MCF 10A (cell line): Measurements from ENCODE around the gene FNDC7. TPM values are rescaled to one million over a fixed set of nuclear protein-coding genes. Genes with fewer than 3 reads are reported as not detected.
"Not testable (repeated sequence)": the region's sequence is repeated elsewhere in the genome, so short reads cannot be mapped to it uniquely, and the experiment has no call there.

Experiments
- BruUV-seq: library from RNA; stranded (reverse); fragments of 400-500 nt; replicated peaks from 2 replicates; lab custom pipeline; 2021; lab: Mats Ljungman, UMichigan
- CTCF ChIA-PET: fragments of 300-600 bp; sonication (Branson Sonifier 250); formaldehyde crosslinking; extraction: SDS; loops from one replicate; lab custom pipeline; 2021; ENCODE audit warnings: antibody characterized with exemption, inconsistent platforms; lab: Yijun Ruan, JAX
- POLR2A ChIA-PET: fragments of 300-600, 350-650 bp; sonication (Branson Sonifier 250); formaldehyde crosslinking; extraction: SDS; loops from one replicate; lab custom pipeline; 2020; ENCODE audit warnings: antibody characterized with exemption, inconsistent platforms; lab: Yijun Ruan, JAX
- DNase-seq: peaks from one replicate; pipeline ENCODE4 v3.0.0-alpha.2; 2018; ENCODE audit not compliant: unreplicated experiment
- H3K27ac Mint-ChIP-seq: one replicate; pipeline ENCODE4 v1.8.0; 2022; ENCODE audit warnings: mild to moderate bottlenecking, low read depth, mixed read lengths; ENCODE audit not compliant: unreplicated experiment
- H3K27me3 Mint-ChIP-seq: one replicate; pipeline ENCODE4 v1.8.0; 2022; ENCODE audit warnings: mixed read lengths; ENCODE audit not compliant: insufficient read depth, unreplicated experiment
- H3K36me3 Mint-ChIP-seq: one replicate; pipeline ENCODE4 v1.8.0; 2022; ENCODE audit warnings: mild to moderate bottlenecking, moderate library complexity, mixed read lengths; ENCODE audit not compliant: insufficient read depth, unreplicated experiment
- H3K4me1 Mint-ChIP-seq: one replicate; pipeline ENCODE4 v1.8.0; 2022; ENCODE audit warnings: mixed read lengths; ENCODE audit not compliant: insufficient read depth, unreplicated experiment
- H3K4me3 Mint-ChIP-seq: one replicate; pipeline ENCODE4 v1.8.0; 2022; ENCODE audit warnings: mild to moderate bottlenecking, moderate library complexity, mixed read lengths; ENCODE audit not compliant: unreplicated experiment
- H3K9me3 Mint-ChIP-seq: one replicate; pipeline ENCODE4 v1.8.0; 2022; ENCODE audit warnings: mixed read lengths; ENCODE audit not compliant: unreplicated experiment
- intact Hi-C: fragments of 100-400 bp; cut with micrococcal nuclease; formaldehyde crosslinking; loops from 2 replicates; pipeline ENCODE4 v1.14.1; 2022
- total RNA-seq: library from RNA; stranded (reverse); gene quantifications from 2 replicates; pipeline ENCODE4 v1.2.3, GENCODE V29; 2022
- TF ChIP-seq, protein P1 (sequence below): fragments of 200-600 bp; IDR thresholded peaks from one replicate; pipeline ENCODE4 v1.8.0; 2022; ENCODE audit warnings: antibody characterized with exemption, mild to moderate bottlenecking; ENCODE audit not compliant: unreplicated experiment

Gene FNDC7
- total RNA-seq, 1 experiment from 2014 or later = not detected

DNA sequence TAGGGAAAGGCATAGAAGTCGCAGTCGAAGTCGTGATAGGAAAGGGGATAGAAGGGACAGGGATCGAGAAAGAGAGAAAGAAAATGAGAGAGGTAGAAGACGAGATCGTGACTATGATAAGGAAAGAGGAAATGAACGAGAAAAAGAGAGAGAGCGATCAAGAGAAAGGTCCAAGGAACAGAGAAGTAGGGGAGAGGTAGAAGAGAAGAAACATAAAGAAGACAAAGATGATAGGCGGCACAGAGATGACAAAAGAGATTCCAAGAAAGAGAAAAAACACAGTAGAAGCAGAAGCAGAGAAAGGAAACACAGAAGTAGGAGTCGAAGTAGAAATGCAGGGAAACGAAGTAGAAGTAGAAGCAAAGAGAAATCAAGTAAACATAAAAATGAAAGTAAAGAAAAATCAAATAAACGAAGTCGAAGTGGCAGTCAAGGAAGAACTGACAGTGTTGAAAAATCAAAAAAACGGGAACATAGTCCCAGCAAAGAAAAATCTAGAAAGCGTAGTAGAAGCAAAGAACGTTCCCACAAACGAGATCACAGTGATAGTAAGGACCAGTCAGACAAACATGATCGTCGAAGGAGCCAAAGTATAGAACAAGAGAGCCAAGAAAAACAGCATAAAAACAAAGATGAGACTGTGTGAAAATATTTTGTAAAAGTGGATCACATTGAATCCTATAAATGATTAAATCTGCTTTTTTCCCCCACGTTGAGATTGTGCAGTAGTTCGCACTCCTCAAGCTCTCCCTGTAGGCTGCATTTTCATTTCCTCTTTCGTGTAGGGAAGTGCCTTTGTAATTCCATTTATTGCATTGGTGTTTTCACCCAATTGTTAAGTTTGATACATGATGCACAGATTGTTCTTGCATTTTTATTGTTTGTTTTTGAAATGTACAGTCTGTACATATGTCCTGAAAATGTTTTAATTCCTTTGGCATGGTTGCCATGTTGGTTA, 13.1 kb upstream of the FNDC7 start:
- Mint-ChIP-seq H3K4me3 (no peak overlapping the region), H3K4me1 (peaks cover 20% of the 10 kb centered on the region), H3K27me3 (no peaks in the 10 kb centered on the region), H3K9me3 (no peaks in the 10 kb centered on the region), H3K27ac (no peak overlapping the region), H3K36me3 (peaks cover 80% of the 10 kb centered on the region)
- TF ChIP-seq, protein P1, sequence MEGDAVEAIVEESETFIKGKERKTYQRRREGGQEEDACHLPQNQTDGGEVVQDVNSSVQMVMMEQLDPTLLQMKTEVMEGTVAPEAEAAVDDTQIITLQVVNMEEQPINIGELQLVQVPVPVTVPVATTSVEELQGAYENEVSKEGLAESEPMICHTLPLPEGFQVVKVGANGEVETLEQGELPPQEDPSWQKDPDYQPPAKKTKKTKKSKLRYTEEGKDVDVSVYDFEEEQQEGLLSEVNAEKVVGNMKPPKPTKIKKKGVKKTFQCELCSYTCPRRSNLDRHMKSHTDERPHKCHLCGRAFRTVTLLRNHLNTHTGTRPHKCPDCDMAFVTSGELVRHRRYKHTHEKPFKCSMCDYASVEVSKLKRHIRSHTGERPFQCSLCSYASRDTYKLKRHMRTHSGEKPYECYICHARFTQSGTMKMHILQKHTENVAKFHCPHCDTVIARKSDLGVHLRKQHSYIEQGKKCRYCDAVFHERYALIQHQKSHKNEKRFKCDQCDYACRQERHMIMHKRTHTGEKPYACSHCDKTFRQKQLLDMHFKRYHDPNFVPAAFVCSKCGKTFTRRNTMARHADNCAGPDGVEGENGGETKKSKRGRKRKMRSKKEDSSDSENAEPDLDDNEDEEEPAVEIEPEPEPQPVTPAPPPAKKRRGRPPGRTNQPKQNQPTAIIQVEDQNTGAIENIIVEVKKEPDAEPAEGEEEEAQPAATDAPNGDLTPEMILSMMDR = no peak
- ChIA-PET POLR2A (no interaction called here), CTCF (no interaction called here)
- BruUV-seq = TSS peak; percentile 46
- DNase-seq = no peak
- intact Hi-C loops = no loop called here

DNA sequence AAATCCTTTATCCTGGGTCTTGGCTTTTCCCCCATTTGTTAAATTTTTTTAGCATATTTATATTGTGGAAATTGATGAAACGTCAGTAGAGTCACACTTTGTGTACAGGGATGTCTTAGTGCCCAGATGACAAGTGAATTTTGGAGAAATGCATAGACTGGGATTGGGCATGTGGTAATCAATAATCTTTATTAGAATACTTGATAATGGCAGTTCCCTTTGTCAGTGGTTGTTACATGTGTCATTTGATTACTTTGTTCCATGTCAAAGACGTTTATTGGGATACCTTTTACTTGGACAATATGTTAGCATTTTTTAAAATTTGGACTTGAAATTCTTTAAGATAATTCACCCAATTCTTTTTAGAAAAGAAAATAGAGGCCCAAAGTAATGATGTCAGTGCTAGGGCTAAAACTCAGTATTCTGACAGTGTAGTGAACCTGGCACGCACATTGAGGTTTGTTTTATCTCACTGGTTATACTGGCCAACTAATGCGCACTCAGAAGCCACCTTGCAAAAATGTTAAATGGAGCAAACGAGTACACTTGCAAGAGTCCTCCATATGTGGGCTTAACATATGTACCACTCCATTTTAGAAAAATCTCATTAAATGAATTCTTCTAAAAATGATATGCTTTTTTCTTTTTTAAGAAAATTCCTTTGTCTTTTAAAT, 11.4 kb upstream of the FNDC7 start:
- H3K27me3 Mint-ChIP-seq = no peaks in the 10 kb centered on the region
- TF ChIP-seq, protein P1 = no peak
- intact Hi-C loops = no loop called here
- no peaks in the 10 kb centered on the region for H3K9me3 Mint-ChIP-seq
- BruUV-seq = no TSS peak
- peaks cover 68% of the 10 kb centered on the region for H3K36me3 Mint-ChIP-seq
- no peak for DNase-seq
- no peak overlapping the region for H3K27ac Mint-ChIP-seq
- peaks cover 20% of the 10 kb centered on the region for H3K4me1 Mint-ChIP-seq
- ChIA-PET CTCF (no interaction called here), POLR2A (interaction anchor here (1.0 to 5.3 kb wide), 2 partner anchors 8 to 9 kb away, joined by 3 to 86 read pairs; partner anchors contain the start of gene PRPF38B)
- no peak overlapping the region for H3K4me3 Mint-ChIP-seq

DNA sequence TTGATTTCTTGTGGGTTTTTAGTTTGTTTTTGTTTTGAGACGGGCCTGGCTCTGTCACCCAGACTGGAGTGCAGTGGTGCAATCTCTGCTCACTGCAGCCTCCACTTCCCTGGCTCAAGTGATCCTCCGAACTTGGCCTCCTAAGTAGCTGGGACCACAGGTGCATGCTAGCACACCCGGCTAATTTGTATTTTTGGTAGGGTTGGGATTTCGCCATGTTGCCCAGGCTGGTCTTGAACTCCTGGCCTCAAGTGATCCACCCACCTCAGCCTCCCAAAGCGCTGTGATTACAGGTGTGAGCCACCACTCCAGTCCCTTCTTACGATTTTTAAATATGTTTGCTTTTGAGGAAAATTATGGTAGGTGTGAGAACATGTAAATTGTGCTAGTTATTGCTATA, 10.6 kb upstream of the FNDC7 start:
- H3K9me3 Mint-ChIP-seq, BruUV-seq, H3K4me3 Mint-ChIP-seq, DNase-seq, intact Hi-C loops, H3K27me3 Mint-ChIP-seq, H3K27ac Mint-ChIP-seq: not testable (repeated sequence)
- ChIA-PET CTCF (interaction anchor here (0.5 kb wide), 1 partner anchor 202 kb away, joined by 3 read pairs; no protein-coding TSS in a partner anchor), POLR2A (interaction anchor here (3.7 to 5.3 kb wide), 2 partner anchors 9 to 18 kb away, joined by 30 to 86 read pairs; partner anchors contain the start of gene PRPF38B)
- Mint-ChIP-seq H3K4me1 (peaks cover 20% of the 10 kb centered on the region), H3K36me3 (peaks cover 60% of the 10 kb centered on the region)

DNA sequence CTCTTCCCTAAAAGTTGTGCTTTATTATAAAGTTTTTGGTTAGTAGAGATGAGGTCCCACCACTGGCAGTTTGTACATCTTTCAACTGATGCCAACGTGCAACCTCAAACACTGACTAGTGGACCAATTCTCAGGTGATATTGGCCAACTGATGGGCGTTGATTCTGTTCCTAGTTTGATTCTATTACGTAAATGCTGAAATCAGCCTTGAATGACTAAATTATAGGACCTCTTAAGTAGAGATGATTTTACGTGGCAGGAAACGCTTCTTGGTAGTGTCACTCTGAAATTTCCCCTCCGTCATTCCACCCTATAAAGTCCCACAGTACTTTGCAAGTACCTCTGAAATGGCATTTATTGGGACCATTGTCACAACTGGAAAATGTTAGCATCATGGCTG, 8.8 kb upstream of the FNDC7 start:
- H3K4me1 Mint-ChIP-seq = peaks cover 20% of the 10 kb centered on the region

More for the DNA sequence above, 8.8 kb upstream of the FNDC7 start:
- TSS peak; percentile 93 for BruUV-seq
- H3K27me3 Mint-ChIP-seq = no peaks in the 10 kb centered on the region
- H3K36me3 Mint-ChIP-seq = peaks cover 42% of the 10 kb centered on the region
- intact Hi-C loops = loop anchor here (1.0 kb wide), 1 partner anchor 42 kb away; the partner anchor contains the start of gene STXBP3
- H3K27ac Mint-ChIP-seq = peak overlapping the region; percentile 46
- H3K4me3 Mint-ChIP-seq = no peak overlapping the region
- ChIA-PET POLR2A (interaction anchor here (0.6 to 5.3 kb wide), 13 partner anchors 11 to 493 kb away, joined by 3 to 86 read pairs (median 5); partner anchors contain the start of genes PRPF38B and STXBP3), CTCF (interaction anchor here (1.4 to 2.1 kb wide), 2 partner anchors 10 to 41 kb away, joined by 5 to 9 read pairs; no protein-coding TSS in a partner anchor)
- H3K9me3 Mint-ChIP-seq = no peaks in the 10 kb centered on the region
- TF ChIP-seq, protein P1 = no peak
- DNase-seq = peak; percentile 71
